PC-9 (cell line): ENCODE results near the gene BMS1. TPM values are rescaled to one million over a fixed set of nuclear protein-coding genes. Genes with fewer than 3 reads are reported as not detected.
"Not testable (repeated sequence)": the region's sequence is repeated elsewhere in the genome, so short reads cannot be mapped to it uniquely, and the experiment has no call there.

Experiments
- BruUV-seq: library from RNA; stranded (reverse); fragments of 400-500 nt; replicated peaks from 2 replicates; lab custom pipeline; 2021; lab: Mats Ljungman, UMichigan
- CTCF ChIA-PET: fragments of 300-600 bp; sonication (Branson Sonifier 250); formaldehyde crosslinking; loops from one replicate; lab custom pipeline; 2022; ENCODE audit warnings: antibody characterized with exemption; lab: Charles Lee
- POLR2A ChIA-PET: fragments of 300-600 bp; sonication (Branson Sonifier 250); formaldehyde crosslinking; loops from one replicate; lab custom pipeline; 2022; ENCODE audit warnings: antibody characterized with exemption; ENCODE audit not compliant: unreplicated experiment; lab: Charles Lee
- DNase-seq, 2 experiments: peaks; one replicate each; pipeline versions ENCODE4 v3.0.0 to v3.0.0-alpha.2; 2015 to 2022; ENCODE audit warnings: mixed read lengths in 1 of 2
- H2AFZ ChIP-seq: fragments of 200-600 bp; sonication (generic); 2 replicates; pipeline ENCODE4 v1.8.1; 2017; ENCODE audit warnings: antibody characterized with exemption
- H3F3A ChIP-seq: fragments of 200-600 bp; sonication (generic); 2 replicates; pipeline ENCODE4 v1.8.1; 2017; ENCODE audit warnings: antibody characterized with exemption, mild to moderate bottlenecking, low read depth; ENCODE audit not compliant: insufficient read depth
- H3K27ac ChIP-seq: fragments of 200-600 bp; sonication (generic); 2 replicates; pipeline ENCODE4 v1.6.1; 2016; ENCODE audit warnings: mixed run types
- H3K27me3 ChIP-seq: fragments of 200-600 bp; sonication (generic); 2 replicates; pipeline ENCODE4 v1.6.1; 2016; ENCODE audit warnings: low read depth, mixed run types; ENCODE audit not compliant: insufficient read depth
- H3K36me3 ChIP-seq: fragments of 200-600 bp; sonication (generic); 2 replicates; pipeline ENCODE4 v1.6.1; 2016; ENCODE audit warnings: low read depth, mixed run types
- H3K4me1 ChIP-seq: fragments of 200-600 bp; sonication (generic); replicated peaks from 2 replicates; pipeline ENCODE4 v1.6.1; 2016; ENCODE audit warnings: mixed run types; ENCODE audit not compliant: insufficient read depth
- H3K4me2 ChIP-seq: fragments of 200-600 bp; sonication (generic); 2 replicates; pipeline ENCODE4 v1.6.1; 2017; ENCODE audit warnings: mixed run types
- H3K4me3 ChIP-seq: fragments of 200-600 bp; sonication (generic); 2 replicates; pipeline ENCODE4 v1.6.1; 2016; ENCODE audit warnings: mixed run types
- H3K79me2 ChIP-seq: fragments of 200-600 bp; sonication (generic); 2 replicates; pipeline ENCODE4 v1.6.1; 2017; ENCODE audit warnings: low read depth, mixed run types
- H3K9me2 ChIP-seq: fragments of 200-600 bp; sonication (generic); 2 replicates; pipeline ENCODE4 v1.8.1; 2017; ENCODE audit warnings: mild to moderate bottlenecking; ENCODE audit not compliant: insufficient read depth
- H3K9me3 ChIP-seq: fragments of 200-600 bp; sonication (generic); 2 replicates; pipeline ENCODE4 v1.8.1; 2016; ENCODE audit warnings: low read depth; ENCODE audit not compliant: insufficient read depth
- H4K20me1 ChIP-seq: fragments of 200-600 bp; sonication (generic); 2 replicates; pipeline ENCODE4 v1.8.1; 2017; ENCODE audit not compliant: insufficient read depth
- CTCF ChIP-seq: fragments of 200-600 bp; sonication (generic); conservative IDR thresholded peaks from 2 replicates; pipeline ENCODE4 v1.6.1; 2017; ENCODE audit warnings: mixed run types, antibody characterized with exemption, mild to moderate bottlenecking, moderate library complexity
- EZH2 ChIP-seq: fragments of 200-600 bp; sonication (generic); IDR thresholded peaks from 2 replicates; pipeline ENCODE4 v1.8.0; 2017; ENCODE audit warnings: antibody characterized with exemption, low read depth
- intact Hi-C: fragments of 100-400 bp; cut with micrococcal nuclease; formaldehyde crosslinking; loops from one replicate; pipeline ENCODE4 v1.10.0; 2022; ENCODE audit not compliant: unreplicated experiment
- total RNA-seq: library from RNA; stranded (reverse); gene quantifications from 2 replicates; pipeline ENCODE4 v1.2.3, GENCODE V29; 2021

BMS1 gene
- total RNA-seq, 1 experiment from 2014 or later: 20.0 TPM

GRCh38 chr10:42816912-42817311 is 34.3 kb downstream of the BMS1 start:
- Histone ChIP-seq H3K79me2 (0 out of 2 replicates have a peak, but pooled peaks cover 4% of the 10 kb centered on the region), H3K36me3 (peaks cover 18% of the 10 kb centered on the region; the same call in 1 of the 2 replicates), H3K4me2 (no peak overlapping the region), H3K4me1 (no peaks in the 10 kb centered on the region), H3F3A (no peaks in the 10 kb centered on the region), H2AFZ (no peak overlapping the region), H3K27ac (no peak overlapping the region), H3K9me3 (peaks cover 5% of the 10 kb centered on the region; the same call in 1 of the 2 replicates), H3K9me2 (no peaks in the 10 kb centered on the region), H3K27me3 (no peaks in the 10 kb centered on the region), H4K20me1 (0 out of 2 replicates have a peak, but pooled peaks cover 19% of the 10 kb centered on the region), H3K4me3 (no peak overlapping the region)
- CTCF ChIA-PET: interaction anchor here (0.6 kb wide), 1 partner anchor 409 kb away, joined by 6 read pairs; no protein-coding TSS in a partner anchor
- BruUV-seq: no TSS peak
- POLR2A ChIA-PET: no interaction called here
- intact Hi-C loops: no loop called here
- no peak for TF ChIP-seq CTCF
- TF ChIP-seq EZH2: no peak
- no peak for DNase-seq

GRCh38 chr10:42817417-42817816 is 34.8 kb downstream of the BMS1 start:
- CTCF ChIA-PET, POLR2A ChIA-PET, BruUV-seq, H3K27ac ChIP-seq, H3K4me3 ChIP-seq, H3K9me3 ChIP-seq, H3K9me2 ChIP-seq, H3K4me2 ChIP-seq, H3K79me2 ChIP-seq, H3K27me3 ChIP-seq, DNase-seq, H2AFZ ChIP-seq, intact Hi-C loops, H3F3A ChIP-seq, H3K4me1 ChIP-seq: not testable (repeated sequence)
- peaks cover 19% of the 10 kb centered on the region; the same call in 1 of the 2 replicates for H4K20me1 ChIP-seq
- H3K36me3 ChIP-seq: peaks cover 17% of the 10 kb centered on the region; the same call in 1 of the 2 replicates

GRCh38 chr10:42826759-42827158 is 44.2 kb downstream of the BMS1 start:
- intact Hi-C loops, H3K27me3 ChIP-seq, H3K9me2 ChIP-seq, H3K4me1 ChIP-seq, DNase-seq, H3K4me3 ChIP-seq, H3K27ac ChIP-seq, H3K4me2 ChIP-seq, BruUV-seq, CTCF ChIA-PET, H3F3A ChIP-seq, H3K79me2 ChIP-seq, H2AFZ ChIP-seq, H3K9me3 ChIP-seq: not testable (repeated sequence)
- Histone ChIP-seq H4K20me1 (peaks cover 24% of the 10 kb centered on the region), H3K36me3 (peaks cover 27% of the 10 kb centered on the region)
- POLR2A ChIA-PET: interaction anchor here (0.7 kb wide), 1 partner anchor 439 kb away, joined by 3 read pairs; no protein-coding TSS in a partner anchor

- no peaks in the 10 kb centered on the region for H3K9me2 ChIP-seq
- TF ChIP-seq EZH2 (no peak), CTCF (no peak)
- no peak overlapping the region for H3K27ac ChIP-seq
- H3F3A ChIP-seq: no peaks in the 10 kb centered on the region
- BruUV-seq: no TSS peak
- no peak overlapping the region for H3K4me3 ChIP-seq
- H3K27me3 ChIP-seq: no peaks in the 10 kb centered on the region
- H3K4me2 ChIP-seq: no peak overlapping the region
- no peaks in the 10 kb centered on the region for H3K9me3 ChIP-seq
- H2AFZ ChIP-seq: no peak overlapping the region
- no peaks in the 10 kb centered on the region for H3K4me1 ChIP-seq
- peaks cover 28% of the 10 kb centered on the region for H3K36me3 ChIP-seq
- H3K79me2 ChIP-seq: 0 out of 2 replicates have a peak, but pooled peaks cover 3% of the 10 kb centered on the region
- ChIA-PET CTCF (no interaction called here), POLR2A (interaction anchor here (0.7 kb wide), 1 partner anchor 439 kb away, joined by 3 read pairs; no protein-coding TSS in a partner anchor)
- peaks cover 24% of the 10 kb centered on the region for H4K20me1 ChIP-seq
- no peak for DNase-seq
- intact Hi-C loops: no loop called here
Observed at GRCh38 chr10:42827201-42827600, 44.6 kb downstream of the BMS1 start.

- CTCF ChIA-PET, intact Hi-C loops: not testable (repeated sequence)
Observed at GRCh38 chr10:42828391-42828790, 45.8 kb downstream of the BMS1 start.

More at GRCh38 chr10:42828391-42828790, 45.8 kb downstream of the BMS1 start:
- H3K27me3 ChIP-seq, BruUV-seq, H3K79me2 ChIP-seq, H3K4me1 ChIP-seq, H2AFZ ChIP-seq, H3F3A ChIP-seq, POLR2A ChIA-PET, H3K27ac ChIP-seq, H3K9me2 ChIP-seq, H3K4me3 ChIP-seq, H3K9me3 ChIP-seq, DNase-seq, H3K4me2 ChIP-seq: not testable (repeated sequence)
- Histone ChIP-seq H4K20me1 (peaks cover 24% of the 10 kb centered on the region), H3K36me3 (peaks cover 17% of the 10 kb centered on the region)
